HG02973 (cell line): Measurements from ENCODE around the gene METTL2A.
"Not testable (repeated sequence)": the region's sequence is repeated elsewhere in the genome, so short reads cannot be mapped to it uniquely, and the experiment has no call there.

Source experiments
- ATAC-seq: cut with Tn5 transposase; IDR thresholded peaks from one replicate; pipeline ENCODE4 v1.9.1; 2021; ENCODE audit warnings: moderate library complexity; ENCODE audit not compliant: unreplicated experiment

Gene METTL2A

DNA sequence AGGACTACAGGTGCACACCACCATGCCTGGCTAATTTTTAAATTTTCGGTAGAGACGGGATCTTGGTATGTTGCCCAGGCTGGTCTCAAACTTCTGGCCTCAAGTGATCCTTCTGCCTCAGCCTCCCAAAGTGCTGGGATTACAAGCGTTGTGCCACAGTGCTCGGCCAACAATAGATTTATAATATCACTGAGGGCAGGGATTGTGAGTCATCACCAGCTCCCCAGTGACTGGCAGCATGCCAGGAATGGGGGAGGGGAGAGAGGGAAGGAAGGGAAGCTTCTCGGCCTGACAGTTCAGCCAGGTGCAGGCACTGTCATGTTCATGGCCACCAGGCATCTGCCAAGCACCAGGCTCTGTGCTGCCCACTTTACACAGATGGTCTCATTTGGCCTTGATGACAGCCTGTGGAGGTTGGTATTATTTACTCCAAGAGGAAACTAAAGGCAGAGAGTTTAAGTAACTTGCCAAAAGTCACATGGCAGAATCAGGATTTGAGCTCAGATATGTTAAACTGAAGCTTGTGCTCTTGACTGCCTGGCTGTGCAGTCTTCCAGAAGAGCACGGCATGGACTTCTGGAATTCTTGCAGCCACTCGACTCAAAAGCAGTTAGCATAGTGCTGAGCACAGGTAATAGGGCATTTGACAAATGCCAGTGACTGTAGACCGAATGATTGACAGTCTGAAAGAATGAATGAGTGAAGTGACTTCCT lies 47.1 kb downstream of the METTL2A start:
- not testable (repeated sequence) for ATAC-seq

DNA sequence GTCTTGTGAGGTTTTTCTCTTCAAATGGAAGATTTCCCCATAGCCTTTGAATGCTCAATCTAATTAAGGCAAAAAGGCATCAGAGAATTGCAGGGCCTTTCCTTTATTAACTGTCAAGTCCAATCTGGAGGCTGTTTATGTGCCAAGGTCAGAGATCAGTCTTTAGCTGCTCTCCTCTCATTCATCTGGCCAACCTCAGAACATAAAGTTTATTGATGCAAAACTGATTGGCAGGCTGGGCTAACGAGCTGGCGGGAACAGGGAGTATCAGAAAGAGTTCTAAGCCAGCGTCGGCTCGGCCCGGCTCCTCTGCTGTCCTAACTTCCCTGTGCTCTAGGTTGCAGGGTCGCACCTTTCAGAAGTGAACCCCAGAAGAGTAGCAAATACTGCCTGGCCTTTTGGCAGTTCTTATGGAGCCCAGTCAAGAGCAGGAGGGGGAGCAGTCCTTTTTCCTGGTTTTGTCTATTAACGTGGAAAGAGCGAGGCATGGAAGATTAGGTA lies 47.7 kb downstream of the METTL2A start:
- ATAC-seq, result not testable (repeated sequence)

DNA sequence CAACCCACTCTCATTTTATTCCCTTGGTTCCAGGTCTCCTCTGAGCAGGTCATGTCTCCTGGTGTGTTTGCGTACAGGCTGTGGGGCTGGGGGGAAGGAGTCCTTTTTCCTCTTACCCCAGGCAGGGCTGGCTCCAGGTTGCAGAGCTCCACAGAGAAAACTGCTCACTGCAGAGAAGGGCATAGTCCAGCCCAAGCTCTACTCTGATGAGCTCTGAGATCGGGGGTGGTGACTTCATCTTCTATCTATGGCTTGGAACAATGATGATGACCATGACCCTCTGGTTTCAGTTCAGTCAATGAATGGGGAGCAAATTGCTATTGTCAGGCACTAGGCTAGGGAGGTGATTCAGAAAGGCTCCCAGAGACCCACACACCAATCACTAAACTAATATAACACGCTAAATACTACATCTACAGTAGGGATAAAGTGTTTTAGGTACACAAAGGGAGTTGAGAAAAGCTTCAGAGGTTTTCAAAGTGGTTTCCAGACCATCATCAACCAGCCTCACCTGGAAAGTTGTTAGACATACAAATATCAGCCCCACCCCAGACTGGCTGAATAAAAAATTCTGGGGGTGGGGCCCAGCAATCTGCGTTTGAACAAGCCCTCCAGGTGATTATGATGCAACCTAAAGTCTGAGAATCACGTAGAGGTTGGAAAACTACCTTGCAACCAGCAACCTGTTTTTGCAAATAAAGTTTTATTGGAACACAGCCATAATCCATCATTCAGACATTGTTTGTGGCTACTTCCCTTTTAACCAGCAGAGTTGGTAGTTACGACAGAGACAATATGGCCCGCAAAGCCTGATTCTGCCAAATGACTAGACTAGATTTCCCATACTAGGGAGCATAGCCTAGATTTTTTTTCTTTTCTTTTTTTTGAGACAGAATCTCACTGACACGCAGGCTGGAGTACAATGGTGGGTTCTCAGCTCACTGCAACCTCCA lies 49.6 kb downstream of the METTL2A start:
- not testable (repeated sequence) for ATAC-seq

DNA sequence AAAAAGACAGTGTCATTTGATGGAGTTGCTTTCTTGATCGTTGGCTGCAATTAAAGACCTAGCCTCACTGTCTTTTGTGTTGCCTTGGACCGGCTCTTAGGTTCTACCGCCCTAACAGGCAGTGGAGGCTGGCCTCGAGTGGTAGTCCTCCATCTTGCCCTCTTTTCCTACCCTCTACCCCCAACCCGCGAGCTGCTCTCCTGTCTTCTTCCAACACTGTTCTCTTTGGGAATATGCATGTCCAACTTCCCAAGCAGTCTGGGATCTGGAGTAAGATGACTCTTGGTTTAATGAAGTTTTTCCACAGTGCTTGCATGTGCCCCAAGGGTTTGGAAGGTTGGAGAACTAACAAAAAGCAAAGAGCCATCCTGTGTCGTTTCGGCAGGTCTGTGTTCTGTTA lies 53.4 kb downstream of the METTL2A start:
- ATAC-seq, result not testable (repeated sequence)

DNA sequence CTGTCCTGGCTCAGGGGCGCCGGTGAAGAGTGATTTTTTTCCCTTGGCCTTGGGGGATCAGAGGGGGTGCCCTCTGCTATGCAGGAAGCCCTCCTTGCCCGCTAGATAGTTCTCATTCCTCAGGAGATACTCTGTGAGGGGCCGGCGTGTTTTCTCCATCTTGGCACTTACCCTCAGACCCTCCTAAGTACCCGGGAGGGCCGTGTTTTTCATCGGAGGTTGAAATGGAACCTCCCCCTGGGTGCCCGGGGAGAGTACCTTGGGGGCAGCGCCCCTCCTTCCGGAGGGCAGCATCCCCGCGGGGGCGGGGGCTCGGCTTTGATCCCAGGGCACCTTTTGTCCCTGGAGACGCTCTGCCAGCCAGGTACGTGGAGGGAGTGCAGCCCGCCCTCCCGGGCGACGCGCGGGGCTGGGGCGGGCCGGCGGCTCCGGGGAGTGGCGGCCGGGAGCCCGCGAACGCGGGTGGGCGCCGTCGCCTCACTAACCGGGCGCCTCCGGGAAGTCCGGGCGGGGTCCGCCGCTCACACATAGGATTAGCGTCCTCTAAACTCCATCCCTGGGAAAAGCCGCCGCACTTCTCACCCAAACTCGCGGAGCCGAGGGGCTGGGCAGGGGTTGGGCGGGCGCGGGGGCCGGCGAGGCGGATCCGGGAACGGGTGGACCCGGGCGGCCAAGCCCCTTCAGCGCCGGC lies 54.2 kb downstream of the METTL2A start:
- peak; percentile 26 for ATAC-seq

DNA sequence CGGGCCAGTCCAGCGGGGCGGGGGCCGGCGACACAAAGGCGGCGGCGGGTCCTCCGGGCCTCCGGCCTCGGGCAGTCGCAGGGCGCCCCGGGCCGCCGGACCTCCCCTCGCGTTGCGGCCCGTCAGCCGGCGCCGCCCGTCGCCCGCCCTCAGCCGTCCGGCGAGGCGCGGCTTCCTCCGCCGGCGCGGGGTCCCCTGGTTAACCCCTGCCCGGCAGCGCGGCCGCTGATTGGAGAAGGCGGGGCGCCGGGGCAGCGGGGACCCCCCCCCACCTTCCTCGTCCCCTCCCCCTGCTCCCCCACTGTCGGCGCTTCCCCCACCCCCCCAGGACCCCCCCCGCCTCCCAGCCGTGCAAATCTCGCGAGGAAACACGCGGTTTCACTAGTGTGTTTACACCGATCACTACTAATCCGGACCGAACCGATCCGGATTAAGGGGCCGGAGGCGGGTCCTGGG lies 54.8 kb downstream of the METTL2A start, which contains the start of gene TLK2:
Gene TLK2 (plus strand): TSS at position 402 of the 456 bp plus-strand sequence. CDS start 2,301 bp downstream, outside the sequence.
- peak; percentile 68 for ATAC-seq

DNA sequence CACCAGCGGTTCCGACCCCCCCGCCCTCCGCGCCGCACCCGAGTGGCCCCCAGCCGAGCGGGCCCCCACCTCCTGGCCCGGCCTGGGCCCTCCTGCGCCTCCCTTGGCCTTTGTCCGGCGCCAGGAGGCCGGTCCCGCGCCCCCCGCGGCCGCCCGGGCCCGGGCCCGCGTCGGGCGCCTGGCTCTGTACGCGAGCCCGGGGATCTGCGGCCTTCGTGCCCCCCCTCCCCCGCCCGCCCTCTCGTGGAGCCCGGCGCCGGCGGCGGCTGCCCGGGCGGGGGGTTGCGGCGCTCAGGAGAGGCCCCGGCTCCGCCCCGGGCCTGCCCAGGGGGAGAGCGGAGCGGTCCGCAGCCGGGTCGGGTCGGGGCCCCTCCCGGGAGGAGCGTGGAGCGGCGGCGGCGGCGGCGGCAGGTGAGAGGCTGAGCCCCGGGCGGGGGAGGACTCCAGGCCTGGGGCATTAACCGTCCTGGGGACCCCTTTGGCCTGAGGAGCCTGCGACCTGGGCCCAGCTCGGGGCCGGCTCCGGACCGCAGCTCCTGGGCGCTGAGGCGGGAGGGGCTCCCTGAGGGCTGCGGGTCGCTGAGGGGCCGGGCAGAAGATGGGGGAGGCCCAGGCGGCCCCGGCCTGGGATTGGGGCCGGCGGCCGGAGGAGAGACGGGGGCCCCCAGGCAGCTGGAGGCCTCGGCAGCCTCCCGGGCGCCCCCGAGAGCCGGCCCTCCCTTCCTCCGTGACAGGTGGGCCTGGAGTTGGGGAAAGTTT lies 55.4 kb downstream of the METTL2A start:
- peak; percentile 37 for ATAC-seq

DNA sequence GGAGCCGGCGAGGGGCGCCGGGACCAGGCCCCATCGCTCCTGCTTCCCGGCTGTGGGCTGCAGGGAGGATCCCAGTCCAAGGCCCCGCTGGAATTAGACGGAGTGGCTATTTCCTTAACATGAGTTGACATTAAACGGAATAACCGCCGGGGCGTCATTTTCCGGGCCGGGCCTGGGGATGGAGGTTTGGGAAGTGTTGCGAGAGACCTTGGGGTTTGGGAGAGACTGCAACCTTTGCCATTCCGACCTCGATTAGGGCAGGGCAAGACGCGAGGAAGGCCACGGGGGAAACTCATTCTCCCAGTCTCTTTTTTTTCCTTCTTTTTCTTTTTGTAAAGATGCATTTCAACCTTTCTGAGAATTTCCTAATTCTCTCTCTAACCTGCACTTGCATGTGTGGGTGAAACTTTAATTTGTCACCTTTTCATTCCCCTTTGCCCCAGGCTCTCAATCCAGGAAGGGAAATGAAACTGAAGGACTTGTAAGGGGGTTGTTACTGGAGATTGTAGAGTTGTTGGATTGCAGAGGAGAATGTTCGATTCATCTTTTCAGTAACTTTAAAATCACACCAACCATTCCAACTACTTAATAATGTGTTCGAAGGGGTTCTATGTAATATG lies 56.1 kb downstream of the METTL2A start:
- not testable (repeated sequence) for ATAC-seq

DNA sequence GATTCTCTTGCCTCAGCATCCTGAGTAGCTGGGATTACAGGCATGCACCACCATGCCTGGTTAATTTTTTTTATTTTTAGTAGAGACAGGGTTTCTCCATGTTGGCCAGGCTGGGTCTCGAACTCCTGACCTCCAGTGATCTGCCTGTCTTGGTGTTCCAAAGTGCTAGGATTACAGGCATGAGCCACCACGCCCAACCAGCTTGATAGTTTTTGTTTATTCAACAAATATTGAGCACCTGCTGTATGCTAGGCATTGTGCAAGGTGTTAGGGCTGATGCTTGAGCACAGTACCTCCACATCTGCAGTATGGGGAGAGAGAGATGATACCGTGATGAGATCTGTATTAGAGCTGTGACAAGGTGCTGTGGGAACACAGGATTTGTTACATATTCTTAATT lies 58.9 kb downstream of the METTL2A start:
- ATAC-seq, result not testable (repeated sequence)

DNA sequence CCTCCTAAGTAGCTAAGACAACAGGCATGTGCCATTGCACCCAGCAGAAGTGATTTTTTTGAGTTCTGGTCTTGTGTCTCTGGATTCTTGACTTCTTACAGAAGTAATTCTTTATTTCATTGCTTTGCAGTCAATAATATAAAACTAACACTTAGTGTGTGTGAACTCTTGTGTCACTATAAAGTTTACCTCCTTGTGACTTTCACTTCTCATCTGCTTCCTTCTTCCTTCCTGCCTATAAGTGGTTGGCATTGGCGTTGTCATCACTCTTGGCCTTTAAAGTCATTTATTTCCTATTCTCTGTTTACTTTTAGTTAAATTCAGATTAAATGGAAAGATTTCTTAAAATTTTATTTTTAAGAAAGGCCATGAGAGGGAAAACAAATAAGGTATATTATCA lies 67.3 kb downstream of the METTL2A start:
- not testable (repeated sequence) for ATAC-seq

DNA sequence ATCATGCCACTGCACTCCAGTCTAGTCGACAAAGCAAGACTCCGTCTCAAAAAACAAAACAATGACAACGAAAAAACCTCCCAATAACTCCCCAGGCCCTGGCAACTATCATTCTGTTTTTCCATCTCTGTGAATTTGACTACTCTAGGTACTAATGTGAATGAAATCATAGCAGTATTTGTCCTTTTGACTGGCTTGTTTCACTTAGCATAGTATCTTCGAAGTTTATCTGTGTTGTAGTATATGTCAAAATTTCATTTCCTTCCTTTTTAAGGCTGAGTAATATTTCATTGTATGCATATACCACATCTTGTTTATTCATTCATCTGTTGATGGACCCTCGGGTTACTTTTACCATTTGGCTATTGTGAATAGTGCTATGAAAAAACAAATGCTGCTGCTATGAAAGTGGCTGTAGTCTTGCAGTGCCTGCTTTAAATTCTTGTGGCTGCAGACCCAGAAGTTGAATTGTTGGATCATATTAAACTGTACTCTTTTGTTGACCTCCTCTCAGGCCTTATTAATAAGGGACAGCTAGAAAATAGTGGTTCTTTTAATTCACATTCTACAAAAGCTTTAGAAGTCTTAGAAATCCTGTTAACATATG lies 69.5 kb downstream of the METTL2A start:
- ATAC-seq, result not testable (repeated sequence)

DNA sequence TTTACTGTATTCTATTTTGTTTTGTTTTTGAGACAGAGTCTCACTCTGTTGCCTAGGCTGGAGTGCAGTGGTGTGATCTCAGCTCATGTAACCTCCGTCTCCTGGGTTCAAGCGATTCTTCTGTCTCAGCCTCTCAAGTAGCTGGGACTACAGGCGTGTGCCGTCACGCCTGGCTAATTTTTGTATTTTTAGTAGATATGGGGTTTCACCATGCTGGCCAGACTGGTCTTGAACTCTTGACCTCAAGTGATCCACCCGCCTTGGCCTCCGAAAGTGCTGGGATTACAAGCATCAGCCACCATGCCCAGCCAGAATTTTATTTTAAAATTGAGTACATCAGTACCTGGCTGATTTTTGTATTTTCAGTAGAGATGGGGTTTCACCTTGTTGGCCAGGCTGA lies 70.4 kb downstream of the METTL2A start:
- not testable (repeated sequence) for ATAC-seq

DNA sequence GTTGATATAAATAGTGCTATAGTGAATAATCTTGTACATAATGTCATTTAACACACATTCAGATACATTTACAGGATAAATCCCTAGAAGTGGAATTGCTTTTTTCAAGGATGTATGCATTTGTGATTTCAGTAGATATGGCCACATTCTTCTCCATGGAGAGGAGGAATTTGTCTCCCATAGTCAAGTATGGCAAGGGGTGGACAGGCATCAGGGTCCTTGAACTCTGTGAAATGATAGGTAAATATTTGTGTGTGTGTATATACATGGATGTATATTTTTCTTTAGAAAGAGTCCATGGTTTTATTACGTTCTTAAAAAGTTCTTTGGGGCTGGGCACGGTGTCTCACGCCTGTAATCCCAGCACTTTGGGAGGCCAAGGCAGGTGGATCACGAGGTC lies 72.6 kb downstream of the METTL2A start:
- ATAC-seq, result not testable (repeated sequence)

DNA sequence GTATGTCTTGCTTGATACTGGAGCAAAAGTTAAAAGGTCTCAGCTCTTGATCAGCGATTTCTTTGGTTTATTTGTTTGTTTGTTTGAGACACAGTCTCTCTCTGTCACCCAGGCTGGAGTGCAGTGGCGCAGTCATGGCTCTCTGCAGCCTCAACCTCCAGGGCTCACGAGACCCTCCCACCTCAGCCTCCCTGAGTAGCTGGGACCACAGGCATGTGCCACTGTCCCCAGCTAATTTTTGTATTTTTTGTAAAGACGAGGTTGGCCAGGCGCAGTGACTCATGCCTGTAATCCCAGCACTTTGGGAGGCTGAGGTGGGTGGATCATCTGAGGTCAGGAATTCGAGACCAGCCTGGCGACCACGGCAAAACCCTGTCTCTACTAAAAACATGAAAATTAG lies 75.1 kb downstream of the METTL2A start:
- ATAC-seq, result not testable (repeated sequence)
